Pancreas (tissue), 10 donors: ENCODE measurements around the gene NCK2. TPM values are rescaled to one million over a fixed set of nuclear protein-coding genes. Genes with fewer than 3 reads are reported as not detected.

Experiments used
- ATAC-seq, 4 donors: fragments of 200-7000 bp; cut with Tn5 transposase; one replicate each; pipeline versions ENCODE4 v1.8.0 to v1.9.1; 2020; ENCODE audit warnings: mild to moderate bottlenecking in 4 of 4, moderate library complexity in 4 of 4
- DNase-seq, 6 donors: peaks; one replicate each; pipeline ENCODE4 v3.0.0-alpha.2; 2020
- FAIRE-seq: peaks from 2 replicates; lab custom pipeline; 2012; peaks lifted over from hg19 to GRCh38; lab: Jason Lieb, UNC
- H3K27ac ChIP-seq, 4 donors: fragments of 200-600 bp; sonication (generic); 1 replicate in 3 of 4; 2 replicates in 1 of 4; pipeline versions ENCODE4 v1.5.0 to v1.8.0; 2020
- H3K27me3 ChIP-seq, 4 donors: fragments of 200-600 bp; one replicate each; pipeline ENCODE4 v1.8.0; 2021
- H3K36me3 ChIP-seq, 3 donors: fragments of 200-600 bp; sonication (generic) in 1 of 3; one replicate each; pipeline versions ENCODE4 v1.5.0 to v1.8.0; 2020 to 2021
- H3K4me1 ChIP-seq, 3 donors: fragments of 200-600 bp; one replicate each; pipeline ENCODE4 v1.8.0; 2021
- H3K4me3 ChIP-seq, 4 donors: fragments of 200-600 bp; sonication (generic) in 2 of 4; one replicate each; pipeline versions ENCODE4 v1.5.0 to v1.8.0; 2020 to 2021
- H3K9me3 ChIP-seq, 4 donors: fragments of 200-600 bp; one replicate each; pipeline ENCODE4 v1.8.0; 2021
- CTCF ChIP-seq, 4 donors: fragments of 200-600 bp; sonication (generic) in 3 of 4; IDR thresholded peaks; one replicate each; pipeline versions ENCODE4 v1.5.0 to v1.8.0; 2021; ENCODE audit warnings: antibody characterized with exemption in 4 of 4
- WGBS, 2 donors: extraction: QIAGEN DNeasy Blood & Tissue Kit; methylation state at CpG; one replicate each; pipeline ENCODE4 v1.1.7; 2013; 5-methylcytosine and 5-hydroxymethylcytosine counted together
- intact Hi-C, 3 donors: fragments of 100-400 bp; cut with DNase I; formaldehyde crosslinking; loops; one replicate each; pipeline versions ENCODE4 v1.11.1 to v1.14.2; 2022
- polyA plus RNA-seq, 2 donors: library from polyadenylated mRNA; stranded (reverse); fragments of 200-250 nt; gene quantifications; one replicate each; pipeline ENCODE4 v1.2.3, GENCODE V29; 2013
- total RNA-seq, 6 donors: library from RNA; stranded (reverse); fragmentation: NEBNext Ultra II Directional in 4 of 6; extraction: Animal tissue kit (Norgen Biotek cat#: 25700) in 4 of 6; gene quantifications; one replicate each; pipeline versions ENCODE4 v1.2.1 to v1.2.4, GENCODE V29; 2021 to 2023
- donor health status: healthy with polysubstance abuse.
- donor health status: DM: no; HTN: no; CAD: no; lungs with moderate emphysema.
- donor health status: DM: no; HTN: no; CAD: no.
- donor health status: control.
- donor health status: control.
- donor health status: Bipolar disorder and iron deficiency.
- donor health status: DM: yes; HTN: yes; CAD: no.
- donor health status: DM: no; HTN: no; CAD: no.
- donor health status: DM: no; HTN: no; CAD: no.
- donor health status: DM: yes; HTN: yes; CAD: no.

The NCK2 gene
- total and polyA plus RNA-seq, 8 donors, result 28.4 to 57.6 (median 31.2) TPM

- intact Hi-C loops, result no loop called here
- ATAC-seq (no peak), FAIRE-seq (no peak), DNase-seq (no peak)
- no peaks in the 10 kb centered on the region for H3K27me3 ChIP-seq
- no peaks in the 10 kb centered on the region for H3K36me3 ChIP-seq
- peaks cover 0 to 17% (median 9%) of the 10 kb centered on the region in 3 donors for H3K4me1 ChIP-seq
- no peak overlapping the region for H3K4me3 ChIP-seq
- 82 to 84% methylated on average over 6 of the region's 6 CpGs for WGBS, 2 donors
- TF ChIP-seq CTCF (IDR thresholded peaks at IDR 0.05), result no peak
- no peaks in the 10 kb centered on the region for H3K9me3 ChIP-seq
- no peak overlapping the region for H3K27ac ChIP-seq
These were observed 129.8 kb downstream of the NCK2 start for GRCh38 chr2:105874466-105874865.

- DNase-seq (peak in 1 of 6 donors; percentile 28), FAIRE-seq (no peak), ATAC-seq (peak in 1 of 4 donors; percentile 34)
- intact Hi-C loops, result no loop called here
- H3K4me1 ChIP-seq, result peaks cover 0 to 17% (median 9%) of the 10 kb centered on the region in 3 donors
- no peaks in the 10 kb centered on the region for H3K27me3 ChIP-seq
- no peak for TF ChIP-seq CTCF (IDR thresholded peaks at IDR 0.05)
- WGBS, 2 donors, result 69 to 73% methylated on average over 7 of the region's 7 CpGs
- H3K9me3 ChIP-seq, result no peaks in the 10 kb centered on the region
- H3K4me3 ChIP-seq, result no peak overlapping the region
- H3K36me3 ChIP-seq, result no peaks in the 10 kb centered on the region
- H3K27ac ChIP-seq, result no peak overlapping the region
These were observed 130.5 kb downstream of the NCK2 start for GRCh38 chr2:105875241-105875640.

- 92 to 94% methylated on average over 4 of the region's 4 CpGs for WGBS, 2 donors
- FAIRE-seq, result no peak
- intact Hi-C loops, result no loop called here
These were observed 131.5 kb downstream of the NCK2 start for GRCh38 chr2:105876191-105876590.

GRCh38 chr2:105877945-105878344 lies 133.2 kb downstream of the NCK2 start:
- no peak for TF ChIP-seq CTCF (IDR thresholded peaks at IDR 0.05)
- FAIRE-seq (no peak), DNase-seq (peak in 1 of 6 donors; percentile 26), ATAC-seq (peak; percentile 43 to 62 (median 53))
- no peaks in the 10 kb centered on the region for H3K27me3 ChIP-seq
- peaks cover 0 to 9% (median 0%) of the 10 kb centered on the region in 3 donors for H3K36me3 ChIP-seq
- no peaks in the 10 kb centered on the region for H3K9me3 ChIP-seq
- peak overlapping the region in 1 of 4 donors; percentile 2 for H3K27ac ChIP-seq
- intact Hi-C loops, result no loop called here
- 26 to 34% methylated on average over 2 of the region's 2 CpGs for WGBS, 2 donors
- H3K4me3 ChIP-seq, result no peak overlapping the region
- H3K4me1 ChIP-seq, result peaks cover 0 to 17% (median 9%) of the 10 kb centered on the region in 3 donors

More at GRCh38 chr2:105876191-105876590, 131.5 kb downstream of the NCK2 start:
- Histone ChIP-seq H3K36me3 (no peaks in the 10 kb centered on the region), H3K4me3 (no peak overlapping the region), H3K4me1 (peaks cover 0 to 17% (median 9%) of the 10 kb centered on the region in 3 donors), H3K27me3 (no peaks in the 10 kb centered on the region), H3K9me3 (no peaks in the 10 kb centered on the region), H3K27ac (no peak overlapping the region)
- no peak for DNase-seq
- TF ChIP-seq CTCF (IDR thresholded peaks at IDR 0.05), result no peak
- ATAC-seq, result no peak

- FAIRE-seq (no peak), DNase-seq (no peak), ATAC-seq (no peak)
- no peaks in the 10 kb centered on the region for H3K27me3 ChIP-seq
- intact Hi-C loops, result no loop called here
- H3K4me1 ChIP-seq, result peaks cover 0 to 17% (median 11%) of the 10 kb centered on the region in 3 donors
- H3K9me3 ChIP-seq, result no peaks in the 10 kb centered on the region
- peaks cover 0 to 9% (median 0%) of the 10 kb centered on the region in 3 donors for H3K36me3 ChIP-seq
- no peak overlapping the region for H3K27ac ChIP-seq
- no peak overlapping the region for H3K4me3 ChIP-seq
- no peak for TF ChIP-seq CTCF (IDR thresholded peaks at IDR 0.05)
- WGBS, 2 donors, result 75 to 78% methylated on average over 15 of the region's 15 CpGs
These were observed 134.5 kb downstream of the NCK2 start for GRCh38 chr2:105879106-105879802.
